GM19193 (cell line): Measurements from ENCODE around the gene PLXNC1.

Experiments
- POLR2A ChIP-seq: IDR thresholded peaks from 4 replicates; pipeline ENCODE4 v1.6.1; 2011; ENCODE audit not compliant: insufficient read depth, insufficient read length; ENCODE audit errors: extremely low read depth

The PLXNC1 gene

DNA sequence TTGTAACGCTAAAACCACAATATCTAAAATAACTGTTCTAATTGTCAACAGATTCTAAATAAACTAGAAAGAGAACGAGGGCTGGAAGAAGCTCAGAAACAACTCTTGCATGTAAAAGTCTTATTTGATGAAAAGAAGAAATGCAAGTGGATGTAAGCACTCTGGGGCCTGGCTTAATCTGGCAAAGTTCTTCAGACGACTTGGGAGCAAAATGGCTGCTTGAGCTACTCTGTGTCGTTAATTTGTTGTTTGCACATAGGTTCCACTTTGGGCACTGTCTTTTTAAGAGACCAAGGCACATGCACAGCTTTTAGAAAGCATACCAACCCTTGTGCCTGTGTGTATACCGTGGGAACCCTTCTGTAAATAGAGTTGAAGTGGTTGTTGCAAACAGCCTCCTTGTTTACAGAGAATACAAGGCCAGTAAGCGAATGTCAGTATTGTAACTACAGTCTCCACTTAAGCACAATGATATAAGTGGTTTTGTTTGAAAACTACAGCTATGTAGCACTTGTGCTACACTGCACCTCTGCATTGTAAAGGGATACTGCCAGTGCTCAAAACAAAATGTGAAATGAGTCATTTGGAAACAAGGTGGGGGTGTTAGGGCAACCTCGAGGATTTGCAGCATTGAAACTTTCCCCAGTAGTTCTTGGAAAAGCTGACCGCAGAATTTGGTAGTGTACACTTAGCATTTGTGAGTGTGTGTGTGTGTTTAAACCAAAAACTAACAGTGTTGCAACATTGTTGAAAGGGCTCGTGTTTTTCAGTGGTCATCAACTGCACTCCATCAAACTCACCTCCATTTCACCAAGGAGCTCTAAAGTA, 157.0 kb downstream of the PLXNC1 start:
- TF ChIP-seq POLR2A: no peak

DNA sequence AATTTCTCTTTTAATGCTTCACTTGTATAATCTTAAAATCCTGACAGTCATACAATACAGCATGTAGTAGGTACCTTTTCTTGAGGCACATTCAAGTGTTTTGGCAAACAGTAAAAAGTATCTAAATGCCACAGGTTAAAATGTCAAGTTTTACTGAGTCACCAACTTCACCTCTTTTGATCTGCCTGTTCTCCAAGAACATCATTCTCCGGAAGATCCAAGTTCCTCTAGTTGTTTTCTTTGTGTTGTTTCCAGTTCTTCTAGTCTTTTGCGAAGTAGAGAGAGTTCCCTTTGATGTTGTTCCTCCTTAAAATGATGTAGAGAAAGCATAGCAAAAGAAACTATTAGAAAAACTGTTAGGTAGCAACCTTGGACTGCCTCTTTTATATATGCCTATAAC, 160.2 kb downstream of the PLXNC1 start:
- TF ChIP-seq POLR2A: no peak

DNA sequence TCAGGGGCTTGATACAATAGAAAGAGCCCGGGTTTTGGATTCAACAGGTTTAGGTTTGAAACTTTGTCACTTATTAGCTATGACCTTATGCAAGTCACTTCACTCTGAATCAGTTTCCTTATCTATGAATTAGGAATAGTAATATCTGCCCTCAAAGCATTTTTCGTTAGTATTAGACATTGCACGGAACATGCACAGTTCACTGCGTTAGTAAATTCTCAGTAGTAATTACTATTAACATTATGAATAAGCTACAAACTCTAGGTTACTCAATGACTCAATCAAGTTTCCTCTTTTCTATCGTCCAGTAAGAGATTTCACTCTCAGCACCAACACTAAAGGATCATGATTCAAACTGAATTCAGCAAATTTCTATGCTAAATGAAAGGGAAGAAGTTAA, 161.0 kb downstream of the PLXNC1 start:
- TF ChIP-seq POLR2A: no peak

DNA sequence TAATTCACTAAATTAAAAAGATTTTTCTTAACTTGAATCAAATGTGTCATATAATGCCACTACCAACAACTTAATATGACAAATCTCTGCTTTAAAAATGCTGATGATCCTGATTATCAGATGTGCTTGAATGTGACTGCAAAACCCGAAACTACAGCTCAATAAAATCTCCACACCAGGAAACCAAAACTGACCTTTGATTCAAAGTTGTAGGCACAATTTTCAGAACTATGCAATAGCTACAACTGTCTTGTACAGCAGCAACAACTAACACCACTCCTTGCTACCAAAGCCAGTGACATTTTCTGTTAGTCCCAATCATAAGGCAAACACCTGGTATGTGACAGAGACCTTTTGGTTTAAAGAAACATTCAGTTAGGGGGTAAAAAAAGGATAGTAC, 164.0 kb downstream of the PLXNC1 start:
- TF ChIP-seq POLR2A: no peak

DNA sequence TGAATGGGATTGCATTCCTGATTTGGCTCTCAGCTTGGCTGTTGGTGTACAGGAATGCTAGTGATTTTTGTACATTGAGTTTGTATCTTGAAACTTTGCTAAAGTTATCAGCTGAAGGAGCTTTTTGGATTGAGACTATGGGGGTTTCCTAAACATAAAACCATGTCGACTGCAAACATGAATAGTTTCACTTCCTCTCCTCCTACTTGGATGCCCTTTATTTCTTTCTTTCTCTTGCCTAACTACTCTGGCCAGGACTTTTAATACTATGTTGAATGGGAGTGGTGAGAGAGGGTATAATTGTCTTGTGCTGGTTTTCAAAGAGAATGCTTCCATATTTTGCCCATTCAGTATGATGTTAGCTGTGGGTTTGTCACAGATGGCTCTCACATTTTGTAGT, 169.8 kb downstream of the PLXNC1 start:
- TF ChIP-seq POLR2A: no peak

DNA sequence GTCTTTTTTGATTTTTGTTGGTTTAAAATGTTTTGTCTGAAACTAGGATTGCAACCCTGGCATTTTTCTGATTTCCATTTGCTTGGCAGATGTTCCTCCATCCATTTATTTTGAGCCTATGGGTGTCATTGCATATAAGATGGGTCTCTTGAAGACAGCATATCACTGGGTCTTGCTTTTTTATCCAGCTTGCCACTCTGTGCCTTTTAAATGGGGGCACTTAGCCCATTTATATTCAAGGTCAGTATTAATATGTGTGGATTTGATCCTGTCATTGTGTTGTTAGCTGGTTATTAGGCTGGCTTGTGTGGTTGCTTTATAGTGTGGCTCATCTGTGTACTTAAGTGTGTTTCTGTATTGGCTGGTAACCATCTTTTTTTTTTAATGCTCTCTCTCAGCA, 171.7 kb downstream of the PLXNC1 start:
- TF ChIP-seq POLR2A: no peak

DNA sequence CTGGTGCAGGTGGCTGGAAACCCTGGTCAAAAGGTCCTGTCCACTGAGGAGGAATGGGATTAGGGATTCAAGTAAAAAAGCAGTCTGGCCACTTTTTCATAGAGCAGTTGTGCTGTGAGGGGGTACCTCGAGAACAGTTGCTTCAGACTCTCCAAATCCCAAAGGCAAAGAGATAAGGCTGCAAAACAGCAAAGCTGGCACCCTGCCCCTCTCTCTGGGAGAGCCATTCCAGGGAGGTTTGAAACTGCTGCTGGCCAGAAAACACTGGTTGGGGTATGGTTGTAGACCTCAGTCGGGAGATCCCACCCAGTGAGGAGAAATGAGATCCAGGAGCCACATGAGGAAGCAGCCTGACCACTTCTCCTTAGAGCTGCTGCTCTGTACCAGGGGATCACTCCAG, 174.0 kb downstream of the PLXNC1 start:
- no peak for TF ChIP-seq POLR2A

DNA sequence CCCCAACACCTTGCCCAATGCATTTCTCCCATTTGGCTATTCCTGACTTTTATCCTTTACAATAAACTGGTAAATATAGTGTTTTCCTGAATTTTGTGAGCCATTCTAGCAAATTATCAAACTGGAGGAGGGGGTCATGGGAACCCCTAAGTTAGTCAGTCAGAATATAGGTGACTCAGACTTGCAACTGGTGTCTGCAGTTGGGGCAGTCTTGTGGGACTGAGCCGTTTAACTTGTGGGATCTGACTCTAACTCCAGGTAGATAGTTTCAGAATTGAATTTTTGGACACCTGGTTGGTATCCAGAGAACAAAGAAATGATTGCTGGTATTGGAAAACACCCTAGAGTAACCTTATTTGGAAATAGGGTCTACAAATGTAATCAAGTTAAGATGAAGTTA, 177.9 kb downstream of the PLXNC1 start:
- no peak for TF ChIP-seq POLR2A

DNA sequence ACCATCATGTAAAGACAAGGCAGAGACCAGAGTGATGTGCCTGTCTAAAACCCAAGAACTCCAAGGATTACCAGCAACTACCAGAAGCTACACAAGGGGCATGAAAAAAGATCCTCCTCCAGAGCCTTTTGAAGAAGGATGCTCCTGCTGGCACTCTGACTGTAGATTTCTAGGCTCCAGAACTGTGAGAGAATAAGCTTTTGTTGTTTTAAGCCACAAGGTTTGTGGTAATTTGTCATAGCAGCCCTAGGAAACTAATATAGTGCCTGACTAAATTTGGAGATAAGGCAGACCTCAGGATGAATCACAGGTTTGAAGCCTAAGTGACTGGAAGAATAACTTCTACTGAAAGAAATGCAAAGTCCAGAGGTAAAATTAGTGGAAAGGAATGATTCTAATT, 178.3 kb downstream of the PLXNC1 start:
- TF ChIP-seq POLR2A: no peak

DNA sequence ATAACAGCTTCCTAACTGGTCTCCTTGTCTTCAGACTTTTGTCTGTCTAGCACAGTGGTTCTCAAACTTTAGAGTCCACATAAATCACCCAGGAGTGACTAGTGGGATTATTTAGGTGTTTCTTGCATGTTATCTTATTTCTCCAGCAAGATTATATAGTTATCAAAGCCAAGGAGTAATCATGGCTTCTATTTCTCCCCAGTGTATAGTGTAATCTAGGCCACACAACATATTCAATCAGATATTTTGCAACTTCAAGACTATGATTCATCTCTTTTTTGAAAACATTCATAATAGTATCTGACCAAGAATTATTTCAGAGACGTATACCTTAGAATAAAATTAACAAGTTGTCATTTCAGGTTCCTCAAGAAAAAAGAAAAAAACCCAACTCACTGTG, 179.4 kb downstream of the PLXNC1 start:
- no peak for TF ChIP-seq POLR2A

DNA sequence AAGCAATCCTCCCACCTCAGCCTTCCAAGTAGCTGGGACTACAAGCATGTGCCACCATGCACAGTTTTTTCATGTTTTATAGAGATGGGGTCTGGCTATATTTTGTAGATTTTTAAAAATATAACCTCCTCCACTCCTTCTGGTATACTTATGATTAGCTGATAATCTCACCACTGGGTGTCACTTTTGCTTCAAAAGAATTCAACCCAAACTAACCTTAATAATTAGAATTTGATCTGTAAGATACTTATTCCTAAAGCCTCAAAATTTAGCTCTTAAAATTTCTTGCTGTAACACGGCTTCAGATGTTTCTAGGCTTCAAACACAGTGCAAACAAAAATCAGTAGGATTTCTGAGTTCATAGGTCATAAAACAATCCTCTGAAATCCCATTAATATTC, 181.0 kb downstream of the PLXNC1 start:
- no peak for TF ChIP-seq POLR2A

DNA sequence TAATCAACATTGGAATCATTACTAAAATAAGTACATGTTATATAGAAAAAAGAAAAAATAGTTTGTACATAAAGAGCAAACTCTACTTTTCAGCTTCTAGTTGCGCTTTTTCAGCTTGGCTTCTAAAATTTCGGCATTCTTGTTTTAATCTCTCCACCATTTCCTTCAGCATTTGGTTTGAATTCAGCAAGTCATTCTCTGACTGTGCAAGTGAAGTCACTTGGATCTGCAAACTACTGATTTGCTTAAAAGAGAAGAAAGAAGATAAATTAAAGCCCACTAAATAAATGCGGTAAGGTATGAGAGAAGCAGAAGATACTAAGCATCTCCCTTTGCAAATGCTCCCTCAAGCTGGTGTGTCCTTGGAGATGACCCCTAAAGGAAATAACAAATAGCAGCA, 185.0 kb downstream of the PLXNC1 start:
- TF ChIP-seq POLR2A: no peak

DNA sequence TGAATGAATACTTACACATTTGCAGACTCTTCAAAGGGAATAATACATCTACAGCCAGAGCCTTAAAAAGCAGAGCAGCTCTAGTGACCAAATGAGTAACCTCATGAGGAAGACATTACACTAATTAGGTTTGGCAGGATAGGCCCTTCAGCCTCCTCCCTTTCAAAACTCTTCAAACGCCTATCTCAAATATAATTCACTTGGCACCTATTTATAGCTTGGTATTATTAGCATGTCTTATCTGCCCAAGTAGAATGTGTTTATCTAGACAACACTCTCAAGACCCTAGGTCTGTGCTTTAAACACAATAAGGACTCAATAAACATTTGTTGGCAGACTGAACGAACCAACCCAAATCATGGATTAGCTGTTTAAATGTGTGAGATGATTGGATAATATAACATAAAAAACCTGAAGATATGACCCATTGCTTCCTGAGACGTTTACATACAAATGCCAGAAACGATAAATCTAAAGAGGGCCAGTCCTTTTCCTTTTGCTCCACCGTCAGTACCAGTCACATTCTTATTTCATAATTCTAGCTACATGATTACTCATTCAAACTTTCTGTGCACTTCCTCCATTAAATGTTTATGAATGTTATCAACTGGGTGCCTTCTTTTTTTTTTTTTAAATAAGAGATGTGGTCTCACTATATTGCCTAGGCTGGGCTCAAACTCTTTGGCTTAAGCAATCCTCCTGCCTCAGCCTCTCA, 188.0 kb downstream of the PLXNC1 start:
- TF ChIP-seq POLR2A: no peak

DNA sequence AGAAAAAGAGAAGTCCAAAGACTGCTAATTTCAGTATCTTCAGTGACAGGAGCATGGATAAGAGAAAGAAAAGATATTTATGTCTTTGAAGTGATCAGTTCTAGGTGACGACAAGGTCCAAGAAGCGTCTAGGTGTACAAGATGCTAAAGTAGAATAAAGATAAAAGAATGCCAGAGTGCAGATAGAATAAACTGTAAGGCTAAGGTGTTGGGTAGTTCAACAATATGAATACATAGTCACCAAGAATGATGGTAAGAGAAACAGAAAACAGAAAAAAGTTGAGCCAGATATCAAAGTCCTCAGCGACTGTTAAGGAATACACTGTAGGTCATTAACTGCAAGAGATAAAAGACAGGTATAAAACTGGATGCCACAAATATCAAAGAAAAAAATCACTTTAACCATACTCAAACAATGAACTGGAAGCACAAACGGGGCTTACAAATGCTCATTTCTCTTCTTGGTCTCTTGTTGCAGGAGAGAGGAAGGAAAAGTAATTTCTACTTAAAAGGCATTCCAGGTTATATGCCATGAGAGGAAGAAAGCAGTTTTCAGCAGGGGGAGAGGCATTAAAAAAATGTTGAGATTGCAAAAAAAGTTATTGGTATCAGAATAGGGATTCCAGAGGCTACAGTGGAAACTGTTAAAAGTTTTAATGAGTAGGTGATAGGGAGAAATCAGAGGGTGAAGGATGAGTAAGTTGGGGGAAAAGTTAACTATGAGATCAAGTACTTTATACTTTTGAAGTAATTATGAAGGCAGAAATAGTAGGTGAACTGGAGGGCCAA, 189.8 kb downstream of the PLXNC1 start:
- TF ChIP-seq POLR2A: no peak

DNA sequence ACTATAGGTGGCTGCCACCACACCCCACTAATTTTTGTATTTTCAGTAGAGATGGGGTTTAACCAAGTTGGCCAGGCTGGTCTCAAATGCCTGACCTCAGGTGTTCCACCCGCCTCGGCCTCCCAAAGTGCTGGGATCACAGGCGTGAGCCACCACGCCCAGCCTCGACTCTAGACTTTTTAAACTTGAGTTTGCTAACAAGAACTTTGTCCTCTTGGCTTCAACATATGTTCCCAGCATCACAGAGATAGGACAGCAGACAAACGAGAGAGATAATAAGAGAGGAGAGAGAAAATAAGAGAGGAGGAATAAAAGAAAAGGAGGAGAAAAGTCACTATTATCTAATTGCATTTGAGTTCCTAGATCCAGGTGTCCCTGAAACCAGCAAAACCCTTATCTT, 192.2 kb downstream of the PLXNC1 start:
- no peak for TF ChIP-seq POLR2A
